ENCODE results near the gene CPNE6.

GRCh38 chr14:24100197-24100981 lies 29.0 kb downstream of the CPNE6 start:
- no peak for TF ChIP-seq POLR2A (IDR thresholded peaks at IDR 0.05)
- TF ChIP-seq CTCF (IDR thresholded peaks at IDR 0.05) = no peak
